Heart left ventricle (tissue), 16 donors: ENCODE measurements around the gene OPCML. TPM values are rescaled to one million over a fixed set of nuclear protein-coding genes. Genes with fewer than 3 reads are reported as not detected.

Experiments used
- ATAC-seq, 4 donors: fragments of 200-7000 bp; cut with Tn5 transposase; one replicate each; pipeline ENCODE4 v1.9.1; 2020 to 2022; ENCODE audit warnings: moderate library complexity in 4 of 4, mild to moderate bottlenecking in 3 of 4, moderate number of reproducible peaks in 1 of 4
- DNase-seq, 5 donors: peaks; one replicate each; pipeline ENCODE4 v3.0.0-alpha.2; 2020
- H3K27ac ChIP-seq, 12 donors: fragments of 200-600 bp; sonication (generic) in 4 of 12; one replicate each; pipeline versions ENCODE4 v1.5.0 to v1.8.0; 2016 to 2022; ENCODE audit warnings: mild to moderate bottlenecking in 2 of 12
- H3K27me3 ChIP-seq, 9 donors: fragments of 200-600 bp; sonication (generic) in 2 of 9; one replicate each; pipeline versions ENCODE4 v1.5.1 to v1.8.0; 2016 to 2022; ENCODE audit warnings: mild to moderate bottlenecking in 3 of 9
- H3K36me3 ChIP-seq, 9 donors: fragments of 200-600 bp; sonication (generic) in 2 of 9; one replicate each; pipeline versions ENCODE4 v1.5.0 to v1.8.0; 2018 to 2022; ENCODE audit warnings: mild to moderate bottlenecking in 2 of 9
- H3K4me1 ChIP-seq, 12 donors: fragments of 200-600 bp; sonication (generic) in 4 of 12; one replicate each; pipeline versions ENCODE4 v1.5.0 to v1.8.0; 2016 to 2022; ENCODE audit warnings: mild to moderate bottlenecking in 3 of 12
- H3K4me3 ChIP-seq, 12 donors: fragments of 200-600 bp; sonication (generic) in 4 of 12; one replicate each; pipeline versions ENCODE4 v1.5.0 to v1.8.0; 2017 to 2022; ENCODE audit warnings: mild to moderate bottlenecking in 9 of 12, moderate library complexity in 4 of 12
- H3K9me3 ChIP-seq, 12 donors: fragments of 200-600 bp; sonication (generic) in 4 of 12; one replicate each; pipeline versions ENCODE4 v1.5.0 to v1.8.0; 2016 to 2022; ENCODE audit warnings: mild to moderate bottlenecking in 1 of 12
- POLR2A ChIP-seq, 2 donors: fragments of 450-650 bp; IDR thresholded peaks; one replicate each; pipeline ENCODE4 v1.6.1; 2017; ENCODE audit warnings: antibody characterized with exemption in 2 of 2, mild to moderate bottlenecking in 2 of 2, moderate library complexity in 2 of 2
- whole genome bisulfite sequencing, 4 donors: extraction: QIAGEN DNeasy Blood & Tissue Kit in 2 of 4; methylation state at CpG; one replicate each; pipeline versions ENCODE4 v1.1.5 to v1.1.7; 2013 to 2018; 5-methylcytosine and 5-hydroxymethylcytosine counted together
- intact Hi-C, 10 donors: fragments of 100-400 bp; cut with DNase I; formaldehyde crosslinking; loops; one replicate each; pipeline versions ENCODE4 v1.11.1 to v1.14.2; 2022
- polyA plus RNA-seq, 2 donors: library from polyadenylated mRNA; stranded (reverse); fragments of 200-250 nt; gene quantifications; one replicate each; pipeline ENCODE4 v1.2.3, GENCODE V29; 2013
- total RNA-seq, 9 donors: library from RNA; depleted of rRNA in 2 of 9; stranded (reverse); fragments of >200 nt in 2 of 9; fragmentation: NEBNext Ultra II Directional in 3 of 9; extraction: Animal tissue kit (Norgen Biotek cat#: 25700) in 3 of 9; gene quantifications; one replicate each; pipeline versions ENCODE4 v1.1.0 to v1.2.4, GENCODE V29; 2016 to 2023
- TF ChIP-seq, protein P1 (sequence below), 12 donors: fragments of 200-600 bp; sonication (generic) in 4 of 12; IDR thresholded peaks; one replicate each; pipeline versions ENCODE4 v1.5.0 to v1.8.0; 2018 to 2022; ENCODE audit warnings: antibody characterized with exemption in 12 of 12, mild to moderate bottlenecking in 5 of 12
- donor health status: ischemic (EF 13 %, LVEDD 7.1; RV severe dilation, severe dysfunction).
- donor health status: healthy with polysubstance abuse.
- donor health status: DM: no; HTN: yes; CAD: no.
- donor health status: DM: no; HTN: no; CAD: no.
- donor health status: ischemic (EF 25% LVEDD 6.9; RV normal size, moderate dysfunction).
- donor health status: ischemic (EF 25% LVEDD 5.7; RV mildly dilated, moderate dysfunction).
- donor health status: healthy.
- donor health status: DM: yes; HTN: yes; CAD: no.
- donor health status: ischemic (EF 35%, LVEDD 5.7; RV mildly dilated, moderate dysfunction).
- donor health status: nonischemic (EF 11% LVEDD 7.7; RV severe dilation, severe dysfunction).
- donor health status: DM: yes; HTN: yes; CAD: no.
- donor health status: PGD.
- donor health status: ischemic (EF 29% LVEDD 5.4; RV normal size, mild dysfunction).
- donor health status: nonischemic (EF 23%, LVEDD 6.1; RV moderate dilation, normal function).

OPCML gene
- total and polyA plus RNA-seq, 11 donors = 0.04 to 1.3 (median 0.23) TPM; not detected in 3

GRCh38 chr11:132943357-132943705 lies 589.0 kb downstream of the OPCML start:
- no peaks in the 10 kb centered on the region for H3K36me3 ChIP-seq
- no peak for DNase-seq
- TF ChIP-seq POLR2A (IDR thresholded peaks at IDR 0.05) = no peak
- TF ChIP-seq, protein P1, sequence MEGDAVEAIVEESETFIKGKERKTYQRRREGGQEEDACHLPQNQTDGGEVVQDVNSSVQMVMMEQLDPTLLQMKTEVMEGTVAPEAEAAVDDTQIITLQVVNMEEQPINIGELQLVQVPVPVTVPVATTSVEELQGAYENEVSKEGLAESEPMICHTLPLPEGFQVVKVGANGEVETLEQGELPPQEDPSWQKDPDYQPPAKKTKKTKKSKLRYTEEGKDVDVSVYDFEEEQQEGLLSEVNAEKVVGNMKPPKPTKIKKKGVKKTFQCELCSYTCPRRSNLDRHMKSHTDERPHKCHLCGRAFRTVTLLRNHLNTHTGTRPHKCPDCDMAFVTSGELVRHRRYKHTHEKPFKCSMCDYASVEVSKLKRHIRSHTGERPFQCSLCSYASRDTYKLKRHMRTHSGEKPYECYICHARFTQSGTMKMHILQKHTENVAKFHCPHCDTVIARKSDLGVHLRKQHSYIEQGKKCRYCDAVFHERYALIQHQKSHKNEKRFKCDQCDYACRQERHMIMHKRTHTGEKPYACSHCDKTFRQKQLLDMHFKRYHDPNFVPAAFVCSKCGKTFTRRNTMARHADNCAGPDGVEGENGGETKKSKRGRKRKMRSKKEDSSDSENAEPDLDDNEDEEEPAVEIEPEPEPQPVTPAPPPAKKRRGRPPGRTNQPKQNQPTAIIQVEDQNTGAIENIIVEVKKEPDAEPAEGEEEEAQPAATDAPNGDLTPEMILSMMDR (IDR thresholded peaks at IDR 0.05) = no peak
- H3K4me3 ChIP-seq = peak overlapping the region in 9 of 12 donors; percentile 7 to 48 (median 42)
- H3K9me3 ChIP-seq = no peaks in the 10 kb centered on the region
- WGBS, 4 donors = 2 to 4% (median 2%) methylated on average over 9 to 17 of the region's 17 CpGs
- peaks cover 0 to 15% (median 0%) of the 10 kb centered on the region in 12 donors for H3K4me1 ChIP-seq
- ATAC-seq = no peak
- peaks cover 8 to 41% (median 32%) of the 10 kb centered on the region in 9 donors for H3K27me3 ChIP-seq
- intact Hi-C loops = loop anchor here in 2 of 10 donors (5.0 to 10.0 kb wide), 2 partner anchors 1076 to 1079 kb away; no protein-coding TSS in a partner anchor
- no peak overlapping the region for H3K27ac ChIP-seq

GRCh38 chr11:132942611-132943356 lies 589.5 kb downstream of the OPCML start:
- 26 to 43% (median 35%) methylated on average over 24 to 42 of the region's 42 CpGs for WGBS, 4 donors
- Histone ChIP-seq H3K27ac (no peak overlapping the region), H3K4me3 (peak overlapping the region in 5 of 12 donors; percentile 23 to 48 (median 47)), H3K4me1 (peaks cover 0 to 15% (median 0%) of the 10 kb centered on the region in 12 donors), H3K36me3 (no peaks in the 10 kb centered on the region), H3K27me3 (peaks cover 8 to 41% (median 32%) of the 10 kb centered on the region in 9 donors), H3K9me3 (no peaks in the 10 kb centered on the region)
- ATAC-seq (peak in 1 of 4 donors; percentile 16), DNase-seq (no peak)
- intact Hi-C loops = loop anchor here in 2 of 10 donors (5.0 to 10.0 kb wide), 2 partner anchors 1075 to 1078 kb away; no protein-coding TSS in a partner anchor
- TF ChIP-seq POLR2A (IDR thresholded peaks at IDR 0.05) = no peak
- TF ChIP-seq, protein P1 (IDR thresholded peaks at IDR 0.05) = no peak

DNA sequence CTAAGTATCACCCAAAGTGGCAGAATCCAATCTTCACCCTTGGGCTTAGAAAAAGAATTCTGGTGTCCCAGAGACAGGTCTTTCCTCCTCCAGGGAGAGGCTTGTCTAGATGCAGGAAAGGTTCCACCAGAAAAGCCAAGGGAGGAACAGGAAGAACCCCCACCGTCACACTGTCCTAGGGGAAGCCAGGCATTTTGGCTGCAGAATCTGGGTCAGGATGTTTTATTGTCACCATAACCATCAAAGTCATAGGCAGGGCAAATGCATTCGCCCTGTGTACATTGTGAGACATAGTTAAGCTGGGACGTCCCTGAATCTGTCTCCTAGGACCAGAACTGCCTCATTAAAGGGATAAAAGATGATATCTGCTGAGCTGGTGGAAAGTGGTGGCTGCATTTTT lies 590.5 kb downstream of the OPCML start:
- H3K27me3 ChIP-seq = peaks cover 8 to 41% (median 32%) of the 10 kb centered on the region in 9 donors
- intact Hi-C loops = loop anchor here in 2 of 10 donors (5.0 to 10.0 kb wide), 2 partner anchors 1074 to 1077 kb away; no protein-coding TSS in a partner anchor
- ATAC-seq = no peak
- no peak overlapping the region for H3K4me3 ChIP-seq
- no peaks in the 10 kb centered on the region for H3K36me3 ChIP-seq
- H3K4me1 ChIP-seq = peaks cover 0 to 15% (median 0%) of the 10 kb centered on the region in 12 donors
- H3K27ac ChIP-seq = no peak overlapping the region
- DNase-seq = no peak
- H3K9me3 ChIP-seq = no peaks in the 10 kb centered on the region
- WGBS, 4 donors = 55 to 65% (median 59%) methylated on average over 3 of the region's 3 CpGs
- TF ChIP-seq POLR2A (IDR thresholded peaks at IDR 0.05) = no peak
- TF ChIP-seq, protein P1 (IDR thresholded peaks at IDR 0.05) = no peak

DNA sequence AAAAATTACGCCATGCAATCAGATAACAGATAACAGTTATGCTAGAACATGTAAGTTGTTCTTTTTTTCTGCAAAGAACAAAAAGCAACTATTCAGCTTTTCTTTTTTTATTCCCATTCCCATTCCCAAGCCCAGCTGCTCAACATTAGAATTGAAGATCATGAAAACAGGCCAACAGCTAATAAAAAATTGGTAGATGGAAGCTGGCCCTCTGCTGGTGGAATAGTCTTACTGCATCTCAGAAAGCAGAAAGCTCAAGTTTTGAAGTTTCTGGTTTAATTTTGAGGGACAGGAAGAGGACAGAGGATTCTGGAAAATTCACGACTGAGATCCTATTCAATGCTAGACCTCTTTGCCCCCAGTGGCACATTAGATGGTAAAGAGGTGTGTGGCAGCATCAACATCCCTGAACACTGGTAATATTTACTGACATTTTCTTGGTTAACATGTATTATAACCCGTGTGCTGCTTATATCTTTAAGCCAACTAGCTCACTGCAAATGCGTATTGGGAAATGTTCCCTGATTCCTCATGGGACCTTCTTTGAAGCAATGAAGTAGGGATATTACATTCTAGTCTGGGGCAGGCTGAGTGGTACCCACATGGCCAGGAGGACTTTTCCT lies 591.2 kb downstream of the OPCML start:
- Histone ChIP-seq H3K27ac (no peak overlapping the region), H3K36me3 (no peaks in the 10 kb centered on the region), H3K4me3 (no peak overlapping the region), H3K27me3 (peaks cover 8 to 41% (median 32%) of the 10 kb centered on the region in 9 donors), H3K4me1 (peaks cover 0 to 15% (median 0%) of the 10 kb centered on the region in 12 donors), H3K9me3 (no peaks in the 10 kb centered on the region)
- WGBS, 4 donors = 48 to 50% (median 50%) methylated on average over 4 of the region's 4 CpGs
- DNase-seq (no peak), ATAC-seq (no peak)
- TF ChIP-seq, protein P1 (IDR thresholded peaks at IDR 0.05) = peak; percentile 65 to 86 (median 77)
- TF ChIP-seq POLR2A (IDR thresholded peaks at IDR 0.05) = no peak
- intact Hi-C loops = loop anchor here in 2 of 10 donors (5.0 to 10.0 kb wide), 2 partner anchors 1074 to 1076 kb away; no protein-coding TSS in a partner anchor
